Rectal smooth muscle tissue (tissue), 1 donor: ENCODE measurements around the gene LGALS3BP.

Experiments used
- H3K27ac ChIP-seq: one replicate; pipeline ENCODE4 v1.7.0; 2013; ENCODE audit warnings: low read depth, low read length, inconsistent platforms
- H3K27me3 ChIP-seq: one replicate; pipeline ENCODE4 v1.7.0; 2013; ENCODE audit warnings: low read length; ENCODE audit not compliant: control insufficient read depth, insufficient read depth
- H3K36me3 ChIP-seq: one replicate; pipeline ENCODE4 v1.7.0; 2013; ENCODE audit warnings: low read length; ENCODE audit not compliant: control insufficient read depth, insufficient read depth
- H3K4me1 ChIP-seq: one replicate; pipeline ENCODE4 v1.7.0; 2013; ENCODE audit warnings: low read length; ENCODE audit not compliant: control insufficient read depth, insufficient read depth
- H3K4me3 ChIP-seq: one replicate; pipeline ENCODE4 v1.7.0; 2013; ENCODE audit warnings: low read length
- H3K9ac ChIP-seq: one replicate; pipeline ENCODE4 v1.7.0; 2013; ENCODE audit warnings: low read length

Gene LGALS3BP

DNA sequence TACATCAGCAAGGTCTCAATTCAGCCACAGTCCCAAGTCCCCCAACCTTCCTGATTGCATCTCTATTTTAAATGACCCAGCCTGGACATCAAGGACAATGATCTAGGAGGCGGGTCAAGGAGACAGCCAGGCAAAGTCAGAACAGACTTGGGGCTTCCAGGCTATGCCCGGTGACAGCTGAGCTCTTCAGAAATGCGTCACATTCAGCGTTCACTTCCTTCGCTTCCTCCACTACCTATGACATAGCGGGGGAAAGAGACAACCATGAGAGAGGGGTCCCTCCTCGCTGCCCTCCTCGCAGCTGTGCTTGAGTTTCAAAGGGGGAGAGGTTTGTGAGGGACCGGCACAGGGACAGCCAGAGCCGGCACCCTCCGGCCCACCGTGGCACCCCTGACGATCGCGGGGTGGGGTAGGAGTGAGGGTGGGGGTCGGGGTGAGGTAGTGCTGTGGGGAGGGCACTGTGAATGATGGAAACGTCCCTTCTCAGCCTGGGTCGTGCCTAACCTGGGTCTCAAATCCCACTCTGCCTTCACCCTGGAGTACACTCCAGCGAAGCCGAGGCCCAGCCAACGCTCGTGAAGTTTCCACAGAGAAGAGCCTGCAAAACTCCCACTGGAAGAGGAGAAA lies 12.3 kb upstream of the LGALS3BP start:
- no peaks in the 10 kb centered on the region for H3K4me1 ChIP-seq
- H3K9ac ChIP-seq: no peak overlapping the region
- H3K36me3 ChIP-seq: peaks cover 22% of the 10 kb centered on the region
- H3K4me3 ChIP-seq: no peak overlapping the region
- no peaks in the 10 kb centered on the region for H3K27me3 ChIP-seq
- no peak overlapping the region for H3K27ac ChIP-seq

DNA sequence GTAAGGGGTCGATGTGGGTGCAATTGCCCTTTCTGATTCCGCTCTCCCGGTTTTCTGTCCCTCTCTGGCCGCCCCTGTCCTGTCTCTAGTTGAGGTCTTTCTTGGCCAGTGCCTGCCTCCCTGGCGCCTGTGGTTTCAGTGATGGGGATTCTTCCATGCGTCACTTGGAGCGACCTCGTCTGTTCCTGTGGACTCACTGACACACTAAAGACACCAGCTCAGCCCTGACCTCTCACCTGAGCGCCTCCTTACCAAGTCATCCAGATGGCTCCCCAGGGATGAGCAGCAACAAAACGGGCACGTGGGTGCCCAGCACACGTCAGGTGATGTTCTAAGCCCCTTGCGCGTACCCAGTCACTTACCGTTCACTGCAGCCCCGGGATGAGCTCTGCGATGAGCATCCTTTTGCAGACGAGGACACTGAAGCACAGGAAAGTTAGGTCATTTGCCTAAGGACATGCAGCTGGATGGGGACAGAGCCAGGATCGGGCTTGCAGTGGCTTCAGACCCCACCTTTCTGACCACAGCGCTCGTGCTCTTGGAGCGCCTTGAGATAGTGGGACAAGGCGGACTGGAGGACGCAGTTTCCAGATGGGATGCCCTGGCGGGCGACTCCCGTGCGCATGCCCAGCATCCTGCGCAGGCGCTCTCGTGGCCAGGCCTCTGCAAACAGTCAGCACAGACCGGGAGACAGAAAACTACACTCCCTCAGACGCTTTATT lies 11.5 kb upstream of the LGALS3BP start:
- no peak overlapping the region for H3K27ac ChIP-seq
- H3K9ac ChIP-seq: no peak overlapping the region
- H3K4me1 ChIP-seq: no peaks in the 10 kb centered on the region
- H3K36me3 ChIP-seq: peaks cover 17% of the 10 kb centered on the region
- H3K27me3 ChIP-seq: no peaks in the 10 kb centered on the region
- H3K4me3 ChIP-seq: no peak overlapping the region

DNA sequence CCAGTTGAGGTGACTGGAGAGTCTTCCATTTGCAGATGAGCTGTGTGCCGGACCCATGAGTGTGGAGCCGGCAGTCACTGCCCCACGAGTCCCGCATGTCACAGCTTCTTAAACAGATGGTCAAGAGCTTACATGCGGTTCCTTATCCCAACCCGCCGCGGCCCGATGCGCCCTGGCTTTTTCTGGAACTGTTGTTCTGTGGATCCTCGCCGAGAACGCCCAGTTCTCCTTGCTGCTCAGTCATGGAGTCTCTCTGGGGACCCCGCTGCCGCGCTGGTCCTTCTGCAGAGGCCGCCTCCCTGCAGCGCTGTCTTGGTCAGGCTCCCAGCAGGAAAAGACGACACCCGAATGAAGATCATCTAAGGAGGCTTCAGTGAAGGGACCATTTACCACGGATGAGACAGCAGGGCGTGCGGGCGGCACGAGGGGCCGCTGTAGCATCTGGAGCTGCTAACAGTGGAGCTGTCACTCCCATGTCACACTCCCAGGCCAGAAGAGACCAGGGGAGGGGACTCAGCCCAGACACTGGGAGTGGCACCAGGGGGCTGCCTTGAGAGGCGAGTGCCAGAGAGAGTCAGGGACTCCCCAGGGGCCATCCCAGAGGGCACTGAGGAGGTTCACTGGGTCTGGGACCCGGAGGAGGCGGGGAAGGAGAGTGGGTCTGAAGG lies 10.8 kb upstream of the LGALS3BP start:
- Histone ChIP-seq H3K4me1 (no peaks in the 10 kb centered on the region), H3K27ac (no peak overlapping the region), H3K27me3 (no peaks in the 10 kb centered on the region), H3K36me3 (peaks cover 17% of the 10 kb centered on the region), H3K4me3 (no peak overlapping the region), H3K9ac (no peak overlapping the region)

- H3K4me3 ChIP-seq: no peak overlapping the region
- H3K9ac ChIP-seq: no peak overlapping the region
- H3K4me1 ChIP-seq: no peaks in the 10 kb centered on the region
- H3K27ac ChIP-seq: no peak overlapping the region
- no peaks in the 10 kb centered on the region for H3K27me3 ChIP-seq
- H3K36me3 ChIP-seq: peaks cover 17% of the 10 kb centered on the region
Measured at GRCh38 chr17:78988152-78988551, 8.4 kb upstream of the LGALS3BP start.

DNA sequence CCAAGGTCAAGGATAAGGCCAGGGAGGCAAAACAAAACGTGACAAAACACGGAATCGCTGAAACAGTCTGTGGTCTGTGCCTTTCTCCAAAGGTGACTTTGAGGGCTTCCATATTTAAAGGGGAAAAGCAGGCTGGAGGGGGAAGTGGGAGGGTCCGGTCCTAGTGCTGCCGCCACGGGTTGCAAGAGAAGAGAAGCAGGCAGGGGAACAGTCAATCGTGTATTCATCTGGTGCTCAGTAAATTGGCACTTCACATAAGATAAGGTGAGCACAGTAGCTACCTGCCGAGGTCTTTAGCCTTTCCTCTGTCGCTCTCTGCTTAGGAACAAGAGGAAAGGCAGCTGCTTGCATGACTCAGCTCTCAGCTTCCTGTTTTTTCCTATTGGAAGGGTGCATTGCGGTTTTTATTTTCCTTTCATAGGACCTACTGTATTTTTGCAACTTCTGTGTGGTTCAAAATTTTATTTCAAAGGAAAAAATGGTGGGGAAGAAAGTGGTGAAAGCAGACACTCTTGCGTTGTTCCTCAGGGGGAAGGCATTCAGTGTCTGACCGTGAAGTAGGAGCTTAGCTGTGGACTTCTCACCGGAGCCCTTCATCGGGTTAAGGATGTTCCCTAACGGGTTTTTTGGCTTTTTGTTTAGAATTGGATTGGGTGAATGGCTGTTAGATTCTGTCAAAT lies 7.1 kb upstream of the LGALS3BP start:
- Histone ChIP-seq H3K4me3 (peak overlapping the region; percentile 26), H3K27ac (no peak overlapping the region), H3K36me3 (peaks cover 10% of the 10 kb centered on the region), H3K4me1 (no peaks in the 10 kb centered on the region), H3K27me3 (no peaks in the 10 kb centered on the region), H3K9ac (no peak overlapping the region)

DNA sequence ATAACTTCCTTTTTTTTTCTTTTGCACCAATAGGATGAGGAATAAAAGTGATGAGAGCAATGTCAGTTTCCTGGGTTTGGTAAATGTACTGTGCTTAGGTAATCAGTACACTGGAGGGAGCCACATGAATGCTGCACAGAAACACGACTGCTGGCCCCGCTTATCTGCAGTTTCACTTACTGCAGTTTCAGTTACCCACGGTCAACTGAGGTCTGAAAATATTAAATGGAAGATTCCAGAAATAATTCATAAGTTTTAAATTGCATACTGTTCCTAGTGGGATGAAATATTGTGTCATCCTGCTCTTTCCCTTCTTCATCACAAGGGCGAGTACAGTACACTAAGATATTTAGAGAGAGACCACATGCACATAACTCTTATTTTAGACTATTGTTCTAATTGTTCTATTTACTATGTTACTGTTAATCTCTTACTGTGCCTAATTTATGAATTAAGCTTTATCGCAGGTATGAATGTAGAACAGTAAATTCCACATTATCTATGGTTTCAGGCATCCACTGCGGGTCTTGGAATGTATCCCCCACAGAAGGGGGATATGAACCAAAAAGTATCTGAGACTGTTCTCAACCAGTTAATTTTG lies 6.4 kb upstream of the LGALS3BP start:
- Histone ChIP-seq H3K36me3 (peaks cover 4% of the 10 kb centered on the region), H3K4me3 (peak overlapping the region; percentile 26)

DNA sequence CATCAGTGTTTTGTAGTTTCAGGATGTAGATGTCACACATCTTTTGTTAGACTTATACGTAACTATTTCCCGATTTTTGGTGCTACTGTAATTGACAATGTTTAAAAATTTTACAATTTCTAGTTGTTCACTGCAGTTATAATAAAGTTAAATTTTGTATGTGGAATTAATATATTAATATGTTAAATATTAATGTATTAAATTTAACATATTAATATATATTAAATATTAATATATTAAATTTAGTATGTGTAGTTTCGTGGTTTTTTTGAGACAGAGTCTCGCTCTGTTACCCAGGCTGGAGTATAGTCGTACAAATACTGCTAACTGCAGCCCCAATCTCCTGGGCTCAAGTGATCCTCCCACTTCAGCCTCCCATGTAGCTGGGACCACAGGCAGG lies 5.7 kb upstream of the LGALS3BP start:
- Histone ChIP-seq H3K9ac (no peak overlapping the region), H3K4me1 (no peaks in the 10 kb centered on the region)

More for the DNA sequence above, 6.4 kb upstream of the LGALS3BP start:
- H3K9ac ChIP-seq: no peak overlapping the region
- no peak overlapping the region for H3K27ac ChIP-seq
- H3K4me1 ChIP-seq: no peaks in the 10 kb centered on the region
- H3K27me3 ChIP-seq: no peaks in the 10 kb centered on the region

DNA sequence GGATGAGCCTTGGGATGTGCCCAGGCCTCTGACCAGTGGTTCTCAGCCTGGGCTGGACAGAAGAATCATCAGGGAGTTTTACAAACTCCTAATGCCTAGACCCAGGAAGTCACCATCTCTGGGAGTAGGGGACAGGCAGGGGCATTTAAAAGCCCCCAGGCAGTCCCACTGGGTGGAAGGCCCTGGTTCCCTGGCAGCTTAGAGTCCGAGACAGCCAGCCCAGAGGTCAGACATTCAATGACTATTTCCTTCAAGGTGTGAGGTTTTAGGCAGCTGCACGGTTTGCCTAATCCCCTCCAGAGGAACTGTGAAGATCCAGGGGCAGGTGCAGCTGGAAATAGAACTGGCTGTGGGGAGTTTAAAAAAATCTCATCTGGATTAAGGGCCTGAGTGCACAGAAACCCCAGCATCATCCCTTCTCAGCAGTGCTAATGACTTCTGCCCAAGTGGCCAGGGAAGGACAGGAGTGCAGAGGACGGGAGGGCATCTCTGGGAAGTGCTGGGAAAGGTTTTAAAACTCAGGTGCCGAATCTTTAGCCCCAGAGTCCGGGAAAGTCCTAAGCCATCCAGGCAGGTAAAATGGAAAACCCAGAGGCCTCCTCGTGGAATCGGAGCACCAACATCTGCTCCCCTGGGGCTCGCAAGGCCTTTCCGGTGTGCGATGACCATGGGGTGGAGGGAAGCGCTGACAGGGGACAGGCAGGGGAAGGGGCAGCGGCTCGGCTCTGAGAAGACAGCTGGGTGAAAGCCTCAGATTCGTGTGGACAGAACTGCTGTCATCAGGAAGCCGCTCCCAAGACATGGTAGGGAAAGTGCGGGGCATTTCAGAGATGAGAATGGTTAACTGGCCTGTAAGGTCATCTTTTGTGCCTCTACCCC lies 1.5 kb upstream of the LGALS3BP start:
- Histone ChIP-seq H3K4me3 (no peak overlapping the region), H3K27ac (no peak overlapping the region), H3K4me1 (peaks cover 12% of the 10 kb centered on the region), H3K27me3 (no peaks in the 10 kb centered on the region), H3K9ac (no peak overlapping the region), H3K36me3 (no peaks in the 10 kb centered on the region)

More for the DNA sequence above, 5.7 kb upstream of the LGALS3BP start:
- H3K27me3 ChIP-seq: no peaks in the 10 kb centered on the region
- H3K27ac ChIP-seq: no peak overlapping the region
- H3K36me3 ChIP-seq: no peaks in the 10 kb centered on the region
- no peak overlapping the region for H3K4me3 ChIP-seq

GRCh38 chr17:78980624-78980972 lies 875 bp upstream of the LGALS3BP start:
- Histone ChIP-seq H3K4me1 (peaks cover 17% of the 10 kb centered on the region), H3K4me3 (no peak overlapping the region), H3K36me3 (no peaks in the 10 kb centered on the region), H3K9ac (no peak overlapping the region), H3K27me3 (no peaks in the 10 kb centered on the region), H3K27ac (no peak overlapping the region)

- peaks cover 22% of the 10 kb centered on the region for H3K4me1 ChIP-seq
- H3K9ac ChIP-seq: no peak overlapping the region
- H3K27me3 ChIP-seq: no peaks in the 10 kb centered on the region
- H3K27ac ChIP-seq: no peak overlapping the region
- H3K4me3 ChIP-seq: peak overlapping the region; percentile 75
- no peaks in the 10 kb centered on the region for H3K36me3 ChIP-seq
Measured at GRCh38 chr17:78977997-78978973, 1.4 kb downstream of the LGALS3BP start.

DNA sequence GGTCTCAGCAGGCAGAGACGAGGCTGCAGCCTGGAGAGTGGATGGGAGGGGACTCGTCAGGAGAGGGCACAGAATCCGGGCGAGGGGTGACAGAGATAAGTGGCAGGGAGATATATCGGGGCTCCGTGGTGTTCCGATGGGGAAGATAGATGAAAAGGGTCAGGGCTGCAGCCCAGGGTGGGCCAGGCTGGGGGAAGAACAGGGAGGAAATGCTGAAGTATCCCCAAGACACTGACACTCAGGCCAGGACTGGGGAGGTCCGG lies 2.1 kb downstream of the LGALS3BP start:
- Histone ChIP-seq H3K27me3 (no peaks in the 10 kb centered on the region), H3K4me1 (peaks cover 22% of the 10 kb centered on the region), H3K9ac (no peak overlapping the region), H3K27ac (no peak overlapping the region), H3K4me3 (no peak overlapping the region), H3K36me3 (no peaks in the 10 kb centered on the region)
